HL-60/S4 treated with phorbol 12-myristate 13-acetate at 8.2 ng/mL for 4 days and 3 days (cell line): ENCODE measurements around the gene QPRT.
"Not testable (repeated sequence)": the region's sequence is repeated elsewhere in the genome, so short reads cannot be mapped to it uniquely, and the experiment has no call there.

Experiments
- in situ Hi-C: fragments of 300-500 bp; cut with MboI; formaldehyde crosslinking; loops from 2 replicates; pipeline ENCODE4 v1.15.0; 2022; ENCODE audit warnings: low sequenced_read_pairs

QPRT gene

DNA sequence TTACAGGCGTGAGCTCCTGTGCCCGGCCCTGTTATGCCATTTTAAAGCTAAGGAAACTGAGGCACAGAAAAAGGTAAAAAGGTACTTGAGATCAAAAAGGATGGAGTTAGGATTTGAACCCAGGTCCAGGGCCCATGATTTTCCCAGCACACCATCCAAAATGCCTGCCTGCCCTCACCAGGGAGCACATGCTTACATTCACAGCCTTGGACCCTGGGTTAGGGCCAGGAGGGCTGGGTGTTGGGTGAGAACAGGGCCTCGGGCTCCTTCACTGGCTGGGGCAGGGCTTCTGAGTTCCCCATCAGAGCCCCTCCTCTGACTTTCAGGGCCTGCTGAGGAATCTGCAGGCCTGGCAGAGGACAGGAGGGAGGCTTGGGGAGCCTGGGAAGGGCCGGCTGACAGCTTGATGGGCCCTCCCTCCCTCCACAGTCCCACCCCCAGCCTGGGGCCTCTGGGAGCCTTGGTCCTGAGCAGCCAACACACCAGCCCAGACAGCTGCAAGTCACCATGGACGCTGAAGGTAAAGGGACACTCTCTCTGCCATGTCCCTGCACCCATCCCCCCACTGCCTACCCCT is at the start of gene QPRT:
Gene QPRT, plus strand, starts transcription at position 490 of the 577 bp plus-strand sequence. Its CDS starts 18 bp downstream, at position 508.
- in situ Hi-C loops, result loop anchor here (25.0 kb wide), 1 partner anchor 359 kb away; the partner anchor contains the start of gene TLCD3B

- in situ Hi-C loops, result not testable (repeated sequence)
Measured at GRCh38 chr16:29629318-29629717, 49.7 kb upstream of the QPRT start.

- in situ Hi-C loops, result not testable (repeated sequence)
Measured at GRCh38 chr16:29631658-29632057, 47.3 kb upstream of the QPRT start.

- in situ Hi-C loops, result not testable (repeated sequence)
Measured at GRCh38 chr16:29635902-29636301, 43.1 kb upstream of the QPRT start.

DNA sequence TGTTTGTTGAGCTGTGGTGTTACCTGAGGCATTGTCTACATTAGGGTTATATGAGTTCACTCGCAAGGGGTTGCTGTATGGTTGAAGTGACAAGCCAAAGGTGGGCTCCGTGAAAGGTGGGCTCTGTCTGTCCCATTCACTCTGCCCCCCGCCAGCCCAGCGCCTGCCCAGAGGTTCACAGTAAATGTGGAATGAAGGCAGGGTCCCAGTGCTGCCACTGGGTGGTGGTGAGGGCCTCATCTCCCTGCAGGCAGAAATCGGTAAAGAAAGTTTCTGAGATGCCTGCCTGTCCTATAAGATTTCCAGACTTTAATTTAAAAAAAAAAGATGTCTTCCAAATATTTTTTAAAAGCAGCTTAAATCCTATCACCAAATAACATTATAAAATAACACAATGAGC is 42.6 kb upstream of the QPRT start:
- in situ Hi-C loops, result not testable (repeated sequence)

DNA sequence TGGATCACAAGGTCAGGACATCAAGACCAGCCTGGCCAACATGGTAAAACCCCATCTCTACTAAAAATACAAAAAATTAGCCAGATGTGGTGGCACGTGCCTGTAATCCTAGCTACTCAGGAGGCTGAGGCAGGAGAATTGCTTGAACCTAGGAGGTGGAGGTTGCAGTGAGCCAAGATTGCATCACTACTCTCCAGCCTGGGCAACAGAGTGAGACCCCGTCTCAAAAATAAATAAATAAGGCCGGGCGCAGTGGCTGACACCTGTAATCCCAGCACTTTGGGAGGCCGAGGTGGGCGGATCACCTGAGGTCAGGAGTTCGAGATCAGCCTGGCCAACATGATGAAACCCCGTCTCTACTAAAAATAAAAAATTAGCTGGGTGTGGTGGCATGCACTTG is 40.2 kb upstream of the QPRT start:
- in situ Hi-C loops, result not testable (repeated sequence)

DNA sequence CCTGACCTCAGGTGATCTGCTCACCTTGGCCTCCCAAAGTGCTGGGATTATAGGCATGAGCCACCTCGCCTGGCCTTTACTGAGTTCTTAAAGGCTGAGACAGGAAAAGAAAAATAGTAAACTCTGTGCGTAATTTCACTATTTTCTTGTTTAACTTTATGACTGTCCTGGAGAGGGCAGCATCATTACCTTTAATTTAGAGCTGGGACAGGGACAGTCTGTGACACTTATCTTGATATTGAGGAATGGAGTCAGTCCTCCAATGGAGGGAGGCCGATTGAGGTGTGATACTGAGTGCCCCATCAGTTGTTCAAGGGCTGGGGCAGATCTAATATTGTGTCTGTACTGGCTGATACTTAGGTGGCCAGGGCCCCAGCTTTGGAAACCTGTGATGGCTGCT is 37.4 kb upstream of the QPRT start:
- in situ Hi-C loops, result no loop called here

GRCh38 chr16:29643596-29643995 is 35.4 kb upstream of the QPRT start:
- in situ Hi-C loops, result no loop called here

DNA sequence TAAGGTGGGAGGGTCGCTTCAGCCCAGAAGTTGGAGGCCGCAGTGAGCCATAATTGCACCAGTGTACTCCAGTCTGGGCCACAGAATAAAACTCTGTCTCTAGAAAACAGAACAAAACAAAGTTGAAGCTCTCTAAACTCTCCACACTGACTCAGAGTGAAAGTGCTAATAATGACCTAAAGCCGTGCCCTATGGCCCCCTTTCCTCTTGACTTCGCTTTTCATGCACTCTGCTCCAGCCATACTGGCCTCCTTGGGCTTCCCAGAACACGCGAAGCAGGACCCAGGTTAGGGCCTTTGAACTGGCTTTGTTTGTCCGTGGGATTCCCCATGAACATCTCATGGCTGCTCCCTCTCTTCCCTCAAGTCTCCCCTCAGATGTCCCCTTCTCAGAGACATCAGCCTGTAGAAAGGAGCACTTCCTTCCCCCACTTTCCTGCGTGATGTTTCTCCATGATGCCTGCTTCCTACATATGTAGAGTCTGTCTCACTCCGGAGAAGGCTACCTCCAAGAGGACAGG is 34.6 kb upstream of the QPRT start:
- in situ Hi-C loops, result no loop called here

DNA sequence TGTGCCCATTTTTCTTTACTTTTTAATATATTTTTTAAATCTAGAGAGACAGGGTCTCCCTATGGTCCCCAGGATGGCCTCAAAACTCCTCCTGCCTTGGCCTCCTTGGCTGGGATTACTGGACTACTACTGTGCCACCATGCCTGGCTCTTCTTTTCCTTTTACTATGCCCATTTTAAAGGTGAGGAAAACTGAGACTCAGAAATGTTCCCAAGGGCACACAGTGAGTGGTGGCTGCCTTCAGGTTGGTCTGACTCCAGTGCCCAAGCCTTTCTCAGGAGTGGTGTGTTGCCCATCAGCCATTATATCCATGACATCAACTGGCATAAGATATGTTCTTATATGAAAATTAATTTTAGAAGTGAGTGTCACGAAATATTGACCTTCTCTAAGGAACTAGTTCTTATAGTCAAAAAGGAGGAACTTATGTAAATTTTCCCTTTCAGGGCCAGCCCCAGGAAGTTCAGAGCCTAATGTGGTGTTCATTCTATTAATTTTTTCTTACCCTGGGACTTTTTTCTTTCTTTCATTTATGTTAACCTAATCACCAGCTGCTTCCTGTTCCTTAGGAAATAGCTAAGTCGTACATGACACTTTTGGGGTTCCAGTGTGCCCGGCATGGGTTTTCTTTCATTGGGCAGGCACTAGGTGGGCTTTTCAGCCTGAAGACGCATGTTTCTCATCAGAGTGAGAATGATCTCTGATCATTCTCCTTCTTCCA is 33.8 kb upstream of the QPRT start:
- in situ Hi-C loops, result no loop called here

GRCh38 chr16:29645694-29646187 is 33.2 kb upstream of the QPRT start:
- in situ Hi-C loops, result no loop called here

DNA sequence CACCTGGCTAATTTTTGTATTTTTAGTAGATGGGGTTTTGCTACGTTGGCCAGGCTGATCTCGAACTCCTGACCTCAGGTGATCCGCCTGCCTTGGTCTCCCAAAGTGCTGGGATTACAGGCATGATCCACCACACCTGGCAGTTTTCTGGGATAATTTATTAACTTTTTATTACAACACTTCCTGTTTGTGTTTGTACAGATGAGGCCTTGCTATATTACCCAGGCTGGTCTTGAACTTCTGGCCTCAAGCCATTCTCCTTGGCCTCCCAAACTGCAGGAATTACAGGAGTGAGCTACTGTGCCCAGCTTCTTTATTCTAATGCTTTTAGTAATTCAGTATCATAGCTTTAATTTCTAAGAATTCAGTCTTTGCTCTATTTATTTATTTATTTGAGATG is 32.0 kb upstream of the QPRT start:
- in situ Hi-C loops, result no loop called here

GRCh38 chr16:29649588-29650494 is 29.1 kb upstream of the QPRT start:
- in situ Hi-C loops, result no loop called here

DNA sequence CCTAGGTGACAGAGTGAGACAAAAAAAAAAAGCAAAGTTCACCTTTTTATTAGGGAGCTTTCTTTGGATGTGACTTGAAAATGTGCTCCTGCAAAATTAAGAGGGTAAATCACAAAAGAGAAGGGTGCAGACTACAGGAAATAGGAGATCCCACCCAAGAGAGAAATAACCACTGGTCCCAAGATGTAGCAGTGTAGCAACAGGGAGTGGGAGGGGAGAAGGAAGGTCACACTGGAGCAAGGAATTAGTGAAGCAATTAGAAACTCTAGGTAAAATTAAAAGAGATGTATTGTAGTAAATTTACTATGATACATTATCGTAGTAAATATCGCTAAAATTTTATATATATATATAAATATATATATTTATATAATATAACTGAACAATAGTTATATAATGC is 28.2 kb upstream of the QPRT start:
- in situ Hi-C loops, result no loop called here

- in situ Hi-C loops, result no loop called here
Measured at GRCh38 chr16:29651774-29652349, 27.1 kb upstream of the QPRT start.

- in situ Hi-C loops, result no loop called here
Measured at GRCh38 chr16:29653471-29653870, 25.5 kb upstream of the QPRT start.

DNA sequence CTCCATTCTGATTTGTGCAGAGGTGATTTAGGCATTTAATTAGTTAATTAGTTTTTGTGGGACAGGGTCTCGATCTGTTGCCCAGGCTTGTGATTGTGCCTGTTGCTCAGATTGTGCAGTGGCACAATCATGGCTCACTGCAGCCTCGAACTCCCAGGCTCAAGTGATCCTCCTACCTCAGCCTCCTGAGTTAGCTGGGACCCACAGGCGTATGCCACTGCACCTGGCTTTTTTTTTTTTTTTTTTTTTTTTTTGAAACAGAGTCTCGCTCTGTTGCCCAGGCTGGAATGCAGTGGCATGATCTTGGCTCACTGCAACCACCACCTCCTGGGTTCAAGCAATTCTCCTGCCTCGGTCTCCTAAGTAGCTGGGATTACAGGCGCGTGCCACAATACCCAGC is 25.1 kb upstream of the QPRT start:
- in situ Hi-C loops, result not testable (repeated sequence)

DNA sequence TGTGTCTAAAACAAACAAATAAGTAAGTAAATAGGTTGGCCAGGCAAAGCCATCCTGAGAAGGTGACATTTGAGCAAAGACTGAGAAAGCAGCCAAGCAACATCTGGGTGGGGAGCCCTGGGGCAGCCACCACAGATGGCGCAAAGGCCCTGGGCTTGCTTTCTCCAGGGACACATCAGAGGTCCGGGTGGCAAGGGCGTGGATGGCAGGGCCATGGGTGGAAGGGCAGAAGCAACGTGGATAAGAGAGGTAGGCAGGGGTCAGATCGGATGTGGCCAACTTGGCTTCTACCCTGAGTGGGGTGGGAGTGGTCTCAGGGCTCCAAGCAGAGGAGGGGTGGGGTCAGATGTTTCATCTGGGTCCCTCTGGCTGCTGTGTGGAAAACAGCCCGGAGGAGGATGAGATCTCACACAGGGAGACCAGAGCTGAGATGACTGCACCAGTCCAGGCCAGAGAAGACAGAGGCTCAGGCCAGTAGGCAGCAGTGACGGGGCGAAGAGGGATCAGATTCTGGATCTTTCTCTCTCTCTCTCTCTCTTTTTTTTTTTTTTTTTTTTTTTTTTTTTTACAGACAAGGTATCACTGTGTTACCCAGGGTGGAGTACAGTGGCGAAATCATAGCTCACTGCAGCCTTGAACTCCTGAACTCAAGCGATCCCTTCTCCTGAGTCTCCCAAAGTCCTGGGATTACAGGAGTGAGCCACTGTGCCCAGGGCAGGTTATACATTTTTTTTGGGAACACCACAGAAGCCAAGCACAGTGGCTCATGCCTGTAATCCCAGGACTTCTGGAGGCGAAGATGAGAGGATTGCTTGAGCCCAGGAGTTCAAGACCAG is 22.1 kb upstream of the QPRT start:
- in situ Hi-C loops, result no loop called here

- in situ Hi-C loops, result no loop called here
Measured at GRCh38 chr16:29658705-29659104, 20.3 kb upstream of the QPRT start.
